Stimulated activated CD4-positive, alpha-beta T cell treated with anti-CD3 and anti-CD28 coated beads, Interleukin-12 subunit alpha, Interleukin-12 subunit beta, amount 100 ng/mL, for 24 hours (primary cell): ENCODE measurements around the gene SERINC2.
"Not testable (repeated sequence)": the region's sequence is repeated elsewhere in the genome, so short reads cannot be mapped to it uniquely, and the experiment has no call there.

Experiments used
- DNase-seq, 2 experiments: peaks; one replicate each; pipeline ENCODE4 v3.0.0-alpha.2; 2020; ENCODE audit warnings: low read depth in 2 of 2

Gene SERINC2

GRCh38 chr1:31414980-31415370 is 2.0 kb downstream of the SERINC2 start:
- DNase-seq: no peak

GRCh38 chr1:31415658-31416057 is 2.6 kb downstream of the SERINC2 start:
- no peak for DNase-seq

- no peak for DNase-seq
Observed at GRCh38 chr1:31416101-31416736, 3.2 kb downstream of the SERINC2 start.

- no peak for DNase-seq
Observed at GRCh38 chr1:31417148-31417547, 4.1 kb downstream of the SERINC2 start.

GRCh38 chr1:31418626-31419323 is 5.8 kb downstream of the SERINC2 start:
- no peak for DNase-seq

- no peak for DNase-seq
Observed at GRCh38 chr1:31420716-31421115, 7.7 kb downstream of the SERINC2 start.

- DNase-seq: no peak
Observed at GRCh38 chr1:31421371-31422040, 8.5 kb downstream of the SERINC2 start.

- DNase-seq: peak; percentile 35 to 70
Observed at GRCh38 chr1:31422505-31423319, 9.7 kb downstream of the SERINC2 start.

GRCh38 chr1:31423418-31423947 is 10.5 kb downstream of the SERINC2 start:
- DNase-seq: no peak

- DNase-seq: no peak
Observed at GRCh38 chr1:31424568-31424967, 11.6 kb downstream of the SERINC2 start.

GRCh38 chr1:31425301-31426081 is 12.5 kb downstream of the SERINC2 start:
- DNase-seq: no peak

GRCh38 chr1:31426249-31426922 is 13.4 kb downstream of the SERINC2 start:
- no peak for DNase-seq

GRCh38 chr1:31427322-31427721 is 14.3 kb downstream of the SERINC2 start:
- DNase-seq: no peak

- no peak for DNase-seq
Observed at GRCh38 chr1:31428436-31429221, 15.6 kb downstream of the SERINC2 start.

GRCh38 chr1:31429583-31429982 is 16.6 kb downstream of the SERINC2 start:
- no peak for DNase-seq

GRCh38 chr1:31431351-31432257 is 18.6 kb downstream of the SERINC2 start:
- DNase-seq: not testable (repeated sequence)

GRCh38 chr1:31432592-31433395 is 19.8 kb downstream of the SERINC2 start:
- DNase-seq: no peak
